Heart right ventricle (tissue), 16 donors: ENCODE results near the gene AATF. TPM values are rescaled to one million over a fixed set of nuclear protein-coding genes. Genes with fewer than 3 reads are reported as not detected.

Experiments
- ATAC-seq, 8 donors: fragments of 200-7000 bp; cut with Tn5 transposase; one replicate each; pipeline ENCODE4 v1.9.1; 2020; ENCODE audit warnings: mild to moderate bottlenecking in 8 of 8, moderate library complexity in 8 of 8, moderate number of reproducible peaks in 1 of 8
- DNase-seq, 2 donors: peaks; one replicate each; pipeline ENCODE4 v3.0.0-alpha.2; 2020
- H3K27ac ChIP-seq, 10 donors: fragments of 200-600 bp; sonication (generic) in 2 of 10; one replicate each; pipeline versions ENCODE4 v1.5.0 to v1.8.0; 2020 to 2022; ENCODE audit warnings: mild to moderate bottlenecking in 3 of 10
- H3K27me3 ChIP-seq, 7 donors: fragments of 200-600 bp; one replicate each; pipeline ENCODE4 v1.8.0; 2021 to 2022; ENCODE audit warnings: mild to moderate bottlenecking in 2 of 7
- H3K36me3 ChIP-seq, 9 donors: fragments of 200-600 bp; sonication (generic) in 1 of 9; one replicate each; pipeline versions ENCODE4 v1.5.0 to v1.8.0; 2020 to 2022; ENCODE audit warnings: mild to moderate bottlenecking in 2 of 9
- H3K4me1 ChIP-seq, 9 donors: fragments of 200-600 bp; sonication (generic) in 1 of 9; one replicate each; pipeline versions ENCODE4 v1.5.0 to v1.8.0; 2020 to 2022; ENCODE audit warnings: mild to moderate bottlenecking in 4 of 9
- H3K4me3 ChIP-seq, 10 donors: fragments of 200-600 bp; sonication (generic) in 2 of 10; one replicate each; pipeline versions ENCODE4 v1.5.0 to v1.8.0; 2020 to 2022; ENCODE audit warnings: mild to moderate bottlenecking in 7 of 10, moderate library complexity in 2 of 10
- H3K9me3 ChIP-seq, 11 donors: fragments of 200-600 bp in 10 of 11; sonication (generic) in 2 of 11; one replicate each; pipeline versions ENCODE4 v1.5.0 to v1.8.0; 2013 to 2022; ENCODE audit warnings: mild to moderate bottlenecking in 2 of 11, control low read depth in 1 of 11, moderate library complexity in 1 of 11
- WGBS, 2 donors: extraction: QIAGEN DNeasy Blood & Tissue Kit; methylation state at CpG; one replicate each; pipeline ENCODE4 v1.1.7; 2013; ENCODE audit warnings: inconsistent platforms in 1 of 2; 5-methylcytosine and 5-hydroxymethylcytosine counted together
- intact Hi-C, 10 donors: fragments of 100-400 bp; cut with DNase I; formaldehyde crosslinking; loops; one replicate each; pipeline versions ENCODE4 v1.11.1 to v1.14.2; 2022
- polyA plus RNA-seq, 2 donors: library from polyadenylated mRNA; stranded (reverse); fragments of 200-250 nt; gene quantifications; one replicate each; pipeline ENCODE4 v1.2.3, GENCODE V29; 2013
- total RNA-seq, 10 donors: library from RNA; stranded (reverse); fragmentation: NEBNext Ultra II Directional in 3 of 10; extraction: Animal tissue kit (Norgen Biotek cat#: 25700) in 3 of 10; gene quantifications; one replicate each; pipeline versions ENCODE4 v1.2.1 to v1.2.4, GENCODE V29; 2021 to 2023
- TF ChIP-seq, protein P1 (sequence below), 9 donors: fragments of 200-600 bp; sonication (generic) in 2 of 9; IDR thresholded peaks; one replicate each; pipeline versions ENCODE4 v1.5.0 to v1.8.0; 2021 to 2022; ENCODE audit warnings: antibody characterized with exemption in 9 of 9, mild to moderate bottlenecking in 5 of 9, moderate library complexity in 1 of 9
- donor health status: Arrhythmogenic right ventricular cardiomyopathy.
- donor health status: ischemic (EF 13 %, LVEDD 7.1; RV severe dilation, severe dysfunction).
- donor health status: healthy with polysubstance abuse.
- donor health status: DM: no; HTN: yes; CAD: no.
- donor health status: DM: no; HTN: no; CAD: no.
- donor health status: ischemic (EF 25% LVEDD 6.9; RV normal size, moderate dysfunction).
- donor health status: ischemic (EF 25% LVEDD 5.7; RV mildly dilated, moderate dysfunction).
- donor health status: healthy.
- donor health status: DM: yes; HTN: yes; CAD: no.
- donor health status: Ischemic cardiomyopathy.
- donor health status: ischemic (EF 35%, LVEDD 5.7; RV mildly dilated, moderate dysfunction).
- donor health status: nonischemic (EF 11% LVEDD 7.7; RV severe dilation, severe dysfunction).
- donor health status: DM: yes; HTN: yes; CAD: no.
- donor health status: PGD.
- donor health status: ischemic (EF 29% LVEDD 5.4; RV normal size, mild dysfunction).
- donor health status: nonischemic (EF 23%, LVEDD 6.1; RV moderate dilation, normal function).

AATF gene
- total and polyA plus RNA-seq, 12 donors, result 19.9 to 35.5 (median 26.0) TPM

DNA sequence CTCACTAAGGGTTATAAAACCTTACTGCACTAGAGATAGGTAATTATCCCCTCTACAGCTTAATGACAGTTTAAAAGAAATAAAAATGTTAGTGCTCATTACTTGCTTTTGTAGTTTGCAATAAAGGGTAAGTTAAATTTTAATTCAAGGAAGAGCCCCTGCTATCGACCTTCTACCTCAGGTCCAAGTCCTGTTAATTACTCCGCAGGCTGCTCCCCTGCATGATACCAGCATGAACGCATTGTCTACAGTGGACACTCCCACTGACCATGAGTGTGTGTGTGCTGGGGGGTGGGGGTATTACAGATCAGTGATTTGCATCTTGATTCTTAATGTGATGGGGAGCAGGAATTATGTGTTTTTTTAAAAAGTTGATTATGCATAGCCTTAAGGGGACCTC lies 103.1 kb downstream of the AATF start:
- Histone ChIP-seq H3K9me3 (no peaks in the 10 kb centered on the region), H3K4me3 (no peak overlapping the region), H3K4me1 (no peaks in the 10 kb centered on the region), H3K36me3 (peaks cover 0 to 67% (median 5%) of the 10 kb centered on the region in 9 donors), H3K27me3 (no peaks in the 10 kb centered on the region), H3K27ac (no peak overlapping the region)
- 94 to 95% methylated on average over 3 of the region's 3 CpGs for WGBS, 2 donors
- DNase-seq (no peak), ATAC-seq (no peak)
- intact Hi-C loops, result loop anchor here in 1 of 10 donors (2.0 kb wide), 1 partner anchor 59 kb away; no protein-coding TSS in a partner anchor
- TF ChIP-seq, protein P1, sequence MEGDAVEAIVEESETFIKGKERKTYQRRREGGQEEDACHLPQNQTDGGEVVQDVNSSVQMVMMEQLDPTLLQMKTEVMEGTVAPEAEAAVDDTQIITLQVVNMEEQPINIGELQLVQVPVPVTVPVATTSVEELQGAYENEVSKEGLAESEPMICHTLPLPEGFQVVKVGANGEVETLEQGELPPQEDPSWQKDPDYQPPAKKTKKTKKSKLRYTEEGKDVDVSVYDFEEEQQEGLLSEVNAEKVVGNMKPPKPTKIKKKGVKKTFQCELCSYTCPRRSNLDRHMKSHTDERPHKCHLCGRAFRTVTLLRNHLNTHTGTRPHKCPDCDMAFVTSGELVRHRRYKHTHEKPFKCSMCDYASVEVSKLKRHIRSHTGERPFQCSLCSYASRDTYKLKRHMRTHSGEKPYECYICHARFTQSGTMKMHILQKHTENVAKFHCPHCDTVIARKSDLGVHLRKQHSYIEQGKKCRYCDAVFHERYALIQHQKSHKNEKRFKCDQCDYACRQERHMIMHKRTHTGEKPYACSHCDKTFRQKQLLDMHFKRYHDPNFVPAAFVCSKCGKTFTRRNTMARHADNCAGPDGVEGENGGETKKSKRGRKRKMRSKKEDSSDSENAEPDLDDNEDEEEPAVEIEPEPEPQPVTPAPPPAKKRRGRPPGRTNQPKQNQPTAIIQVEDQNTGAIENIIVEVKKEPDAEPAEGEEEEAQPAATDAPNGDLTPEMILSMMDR (IDR thresholded peaks at IDR 0.05), result no peak

DNA sequence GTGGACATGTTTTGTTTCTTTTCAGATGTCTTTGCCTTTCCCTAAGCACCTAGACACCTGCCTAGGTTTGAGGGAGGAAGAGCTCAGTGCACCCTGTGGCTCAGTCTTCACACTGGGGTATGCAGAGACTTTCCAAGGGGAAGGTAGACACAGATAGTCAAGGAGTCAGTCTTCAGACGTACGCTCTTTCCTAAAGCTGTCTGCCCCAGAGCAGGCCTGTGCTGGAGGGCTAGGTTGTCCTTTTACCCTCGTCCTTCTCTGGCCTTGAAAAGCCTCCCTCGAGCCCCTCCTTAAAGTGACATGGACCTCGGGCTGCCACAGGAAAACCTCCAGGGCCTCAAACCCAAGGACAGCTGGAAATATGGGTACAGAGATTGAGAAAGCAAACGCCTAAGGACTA lies 103.7 kb downstream of the AATF start:
- Histone ChIP-seq H3K27me3 (no peaks in the 10 kb centered on the region), H3K36me3 (peaks cover 0 to 73% (median 6%) of the 10 kb centered on the region in 9 donors), H3K9me3 (no peaks in the 10 kb centered on the region), H3K27ac (no peak overlapping the region), H3K4me1 (no peaks in the 10 kb centered on the region), H3K4me3 (no peak overlapping the region)
- DNase-seq (no peak), ATAC-seq (no peak)
- 87% methylated on average over 6 of the region's 6 CpGs for WGBS, 2 donors
- TF ChIP-seq, protein P1 (IDR thresholded peaks at IDR 0.05), result no peak
- intact Hi-C loops, result no loop called here

DNA sequence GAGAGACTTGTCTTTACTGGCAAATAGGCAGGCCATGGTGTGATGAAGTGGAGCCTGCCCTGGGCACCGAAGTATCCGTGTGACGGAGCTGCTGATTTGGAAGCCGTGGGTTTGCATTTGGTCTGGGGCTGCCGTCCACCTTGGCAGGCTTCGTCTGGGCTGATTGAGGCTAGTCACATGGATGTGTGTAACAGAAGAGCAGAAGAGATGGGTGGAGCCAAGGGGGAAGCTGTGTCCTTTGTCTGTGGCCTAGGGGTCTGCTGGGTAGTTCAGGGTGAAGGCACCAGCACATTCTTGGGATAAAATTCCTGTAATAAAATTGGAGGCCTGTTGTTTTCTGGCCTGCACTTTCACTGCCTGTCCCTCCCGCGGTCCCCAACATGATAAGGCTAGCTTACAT lies 106.1 kb downstream of the AATF start:
- H3K36me3 ChIP-seq, result peaks cover 0 to 73% (median 6%) of the 10 kb centered on the region in 9 donors
- no peak for ATAC-seq
- no peak for DNase-seq
- TF ChIP-seq, protein P1 (IDR thresholded peaks at IDR 0.05), result no peak
- H3K4me1 ChIP-seq, result no peaks in the 10 kb centered on the region
- no peaks in the 10 kb centered on the region for H3K9me3 ChIP-seq
- 83 to 86% methylated on average over 8 of the region's 8 CpGs for WGBS, 2 donors
- no peak overlapping the region for H3K27ac ChIP-seq
- H3K27me3 ChIP-seq, result no peaks in the 10 kb centered on the region
- intact Hi-C loops, result no loop called here
- H3K4me3 ChIP-seq, result no peak overlapping the region

DNA sequence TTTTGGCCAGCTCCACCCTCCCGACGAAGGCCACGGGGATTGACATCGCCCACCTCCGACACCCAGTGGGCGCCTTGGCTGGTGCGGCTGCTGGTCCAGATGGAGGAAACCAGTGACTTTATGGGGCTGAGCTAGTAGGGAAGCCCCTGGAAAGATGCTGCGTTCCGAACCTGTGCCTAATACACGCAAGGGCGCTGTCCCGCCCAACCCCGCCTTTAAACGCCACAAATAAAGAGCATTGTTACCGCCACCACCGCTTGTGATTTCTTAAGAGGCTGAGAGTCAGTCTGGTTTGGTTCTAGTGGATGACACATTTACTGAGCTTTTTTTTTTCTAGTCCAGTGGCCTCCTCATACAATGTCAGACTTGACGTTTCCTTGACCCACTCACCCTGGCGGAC lies 107.9 kb downstream of the AATF start:
- Histone ChIP-seq H3K9me3 (no peaks in the 10 kb centered on the region), H3K36me3 (peaks cover 0 to 62% (median 6%) of the 10 kb centered on the region in 9 donors), H3K27me3 (no peaks in the 10 kb centered on the region), H3K4me1 (no peaks in the 10 kb centered on the region), H3K27ac (no peak overlapping the region), H3K4me3 (no peak overlapping the region)
- ATAC-seq (no peak), DNase-seq (no peak)
- TF ChIP-seq, protein P1 (IDR thresholded peaks at IDR 0.05), result no peak
- intact Hi-C loops, result no loop called here
- WGBS, 2 donors, result 95 to 97% methylated on average over 18 of the region's 18 CpGs
